Neuronal stem cell (in vitro differentiated cells): ENCODE results near the gene CLTA.

Experiments
- DNase-seq: peaks from one replicate; pipeline ENCODE4 v3.0.0-alpha.2; 2013; ENCODE audit warnings: low spot score
- H2AFZ ChIP-seq: one replicate; pipeline ENCODE4 v1.6.1; 2013; ENCODE audit warnings: mild to moderate bottlenecking, low read length, inconsistent platforms
- H2AK5ac ChIP-seq: 2 replicates; pipeline ENCODE4 v1.6.1; 2013; ENCODE audit warnings: low read depth, mild to moderate bottlenecking, inconsistent platforms, low read length, moderate library complexity, mixed read lengths
- H2BK120ac ChIP-seq: 2 replicates; pipeline ENCODE4 v1.6.1; 2013; ENCODE audit warnings: low read depth, mild to moderate bottlenecking, inconsistent platforms, low read length, moderate library complexity, mixed read lengths
- H2BK12ac ChIP-seq: one replicate; pipeline ENCODE4 v1.6.1; 2013; ENCODE audit warnings: low read length, inconsistent platforms
- H2BK15ac ChIP-seq: 2 replicates; pipeline ENCODE4 v1.6.1; 2013; ENCODE audit warnings: mild to moderate bottlenecking, low read length, inconsistent platforms, mixed read lengths
- H2BK5ac ChIP-seq: one replicate; pipeline ENCODE4 v1.6.1; 2013; ENCODE audit warnings: inconsistent platforms, mild to moderate bottlenecking, low read length, moderate library complexity
- H3K14ac ChIP-seq: one replicate; pipeline ENCODE4 v1.6.1; 2013; ENCODE audit warnings: low read length, inconsistent platforms
- H3K18ac ChIP-seq: 2 replicates; pipeline ENCODE4 v1.6.1; 2013; ENCODE audit warnings: low read length, inconsistent platforms
- H3K23ac ChIP-seq: 2 replicates; pipeline ENCODE4 v1.6.1; 2013; ENCODE audit warnings: low read depth, mild to moderate bottlenecking, mixed read lengths, low read length, inconsistent platforms; ENCODE audit not compliant: poor library complexity
- H3K27ac ChIP-seq: replicated peaks from 3 replicates; pipeline ENCODE4 v1.5.1; 2013; ENCODE audit warnings: low read length, inconsistent platforms
- H3K27me3 ChIP-seq, 3 experiments: 2 replicates each; pipeline ENCODE4 v1.6.1; 2013; ENCODE audit warnings: low read length in 3 of 3, mild to moderate bottlenecking in 2 of 3, inconsistent platforms in 1 of 3, low read depth in 1 of 3, mixed read lengths in 1 of 3, moderate library complexity in 1 of 3; ENCODE audit not compliant: control insufficient read depth in 3 of 3, insufficient read depth in 3 of 3
- H3K36me3 ChIP-seq, 2 donors: replicated peaks in 1 of 2; 2 replicates each; pipeline ENCODE4 v1.6.1; 2013; ENCODE audit warnings: low read length in 2 of 2; ENCODE audit not compliant: control insufficient read depth in 2 of 2, insufficient read depth in 2 of 2
- H3K4ac ChIP-seq: 2 replicates; pipeline ENCODE4 v1.6.1; 2013; ENCODE audit warnings: inconsistent platforms, mild to moderate bottlenecking, low read length, moderate library complexity
- H3K4me1 ChIP-seq, 2 donors: 1 replicate in 1 of 2; 2 replicates in 1 of 2; pipeline ENCODE4 v1.6.1; 2013; ENCODE audit warnings: low read length in 2 of 2, low read depth in 1 of 2; ENCODE audit not compliant: control insufficient read depth in 2 of 2, insufficient read depth in 1 of 2
- H3K4me2 ChIP-seq: one replicate; pipeline ENCODE4 v1.6.1; 2013; ENCODE audit warnings: mild to moderate bottlenecking, low read length, inconsistent platforms; ENCODE audit not compliant: insufficient read depth, poor library complexity, severe bottlenecking
- H3K4me3 ChIP-seq, 2 donors: 2 replicates each; pipeline ENCODE4 v1.5.1; 2013; ENCODE audit warnings: low read length in 2 of 2, mild to moderate bottlenecking in 2 of 2, inconsistent platforms in 1 of 2, moderate library complexity in 1 of 2
- H3K79me1 ChIP-seq: one replicate; pipeline ENCODE4 v1.6.1; 2013; ENCODE audit warnings: low read depth, mild to moderate bottlenecking, inconsistent platforms, low read length, moderate library complexity
- H3K9ac ChIP-seq: one replicate; pipeline ENCODE4 v1.6.1; 2013; ENCODE audit warnings: mild to moderate bottlenecking, low read depth, low read length, inconsistent platforms; ENCODE audit not compliant: poor library complexity
- H3K9me3 ChIP-seq, 2 donors: replicated peaks in 1 of 2; 2 replicates each; pipeline versions ENCODE3 to v1.6.1; 2013; ENCODE audit warnings: low read length in 2 of 2, mild to moderate bottlenecking in 2 of 2, inconsistent platforms in 1 of 2, low read depth in 1 of 2, mixed read lengths in 1 of 2, moderate library complexity in 1 of 2; ENCODE audit not compliant: control insufficient read depth in 2 of 2, insufficient read depth in 1 of 2
- H4K8ac ChIP-seq: one replicate; pipeline ENCODE4 v1.6.1; 2013; ENCODE audit warnings: low read depth, mild to moderate bottlenecking, inconsistent platforms, low read length, moderate library complexity
- H4K91ac ChIP-seq: one replicate; pipeline ENCODE4 v1.6.1; 2013; ENCODE audit warnings: low read length, low read depth, mild to moderate bottlenecking, inconsistent platforms; ENCODE audit not compliant: poor library complexity
- WGBS, 2 donors: extraction: QIAGEN DNeasy Blood & Tissue Kit; methylation state at CpG; one replicate each; pipeline ENCODE4 v1.1.7; 2013; ENCODE audit warnings: missing lambda C conversion rate in 2 of 2, mixed read lengths in 1 of 2; ENCODE audit not compliant: insufficient read length in 2 of 2, insufficient replicate concordance in 1 of 2; ENCODE audit errors: extremely low coverage in 2 of 2; 5-methylcytosine and 5-hydroxymethylcytosine counted together

Gene CLTA

DNA sequence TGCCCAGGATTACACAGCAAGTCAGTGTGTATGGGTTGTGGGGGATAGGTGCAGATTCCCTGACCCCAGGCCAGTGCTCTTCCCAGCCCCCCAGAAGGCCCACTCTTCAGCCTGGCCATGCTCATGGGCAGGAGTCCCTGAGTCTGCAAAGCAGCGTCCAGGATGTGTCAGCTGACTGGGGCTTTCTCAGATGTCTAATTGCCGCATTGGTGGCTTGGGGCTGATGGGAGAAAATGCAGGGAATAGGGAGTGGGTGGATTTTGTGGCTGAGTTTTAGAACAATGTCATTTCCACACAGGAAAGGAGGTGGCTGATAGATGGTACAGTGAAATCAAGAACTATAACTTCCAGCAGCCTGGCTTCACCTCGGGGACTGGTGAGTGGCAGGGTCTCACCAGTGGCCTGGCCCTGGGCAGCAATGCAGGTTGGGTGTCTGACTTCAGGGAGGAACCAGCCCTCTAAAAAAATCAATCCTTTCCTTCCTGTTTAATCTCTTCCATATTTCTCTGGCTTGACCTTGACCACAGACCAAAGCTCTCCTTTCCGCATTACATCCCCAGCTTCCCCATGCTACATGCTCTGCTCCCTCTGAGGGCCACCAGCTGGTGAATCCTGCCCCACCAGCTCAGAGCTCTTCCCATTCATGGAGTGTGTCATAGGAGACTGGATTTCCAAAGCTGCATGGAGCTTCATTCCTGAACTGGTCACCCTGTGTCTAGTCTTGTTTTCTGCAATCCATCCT is 40.0 kb upstream of the CLTA start:
- no peak overlapping the region for H2BK12ac ChIP-seq
- no peak overlapping the region for H3K23ac ChIP-seq
- no peak overlapping the region for H3K4me2 ChIP-seq
- no CpG with 5 or more reads among the region's 4 CpGs for WGBS, 2 donors
- H3K27me3 ChIP-seq, result no peaks in the 10 kb centered on the region
- no peak overlapping the region for H2AFZ ChIP-seq
- no peak overlapping the region for H3K4ac ChIP-seq
- H3K27ac ChIP-seq, result no peak overlapping the region
- no peak overlapping the region for H3K4me3 ChIP-seq
- no peak overlapping the region for H3K18ac ChIP-seq
- no peaks in the 10 kb centered on the region for H3K79me1 ChIP-seq
- peaks cover 1 to 4% of the 10 kb centered on the region in 2 donors for H3K9me3 ChIP-seq
- no peak overlapping the region for H3K14ac ChIP-seq
- H4K8ac ChIP-seq, result no peak overlapping the region
- H2BK5ac ChIP-seq, result no peak overlapping the region
- no peak overlapping the region for H2BK120ac ChIP-seq
- H3K4me1 ChIP-seq, result peaks cover 8 to 9% of the 10 kb centered on the region in 2 donors
- no peak overlapping the region for H2BK15ac ChIP-seq
- H3K9ac ChIP-seq, result no peak overlapping the region
- H3K36me3 ChIP-seq, result peaks cover 3 to 5% of the 10 kb centered on the region in 2 donors
- no peak for DNase-seq
- no peak overlapping the region for H2AK5ac ChIP-seq
- no peak overlapping the region for H4K91ac ChIP-seq

DNA sequence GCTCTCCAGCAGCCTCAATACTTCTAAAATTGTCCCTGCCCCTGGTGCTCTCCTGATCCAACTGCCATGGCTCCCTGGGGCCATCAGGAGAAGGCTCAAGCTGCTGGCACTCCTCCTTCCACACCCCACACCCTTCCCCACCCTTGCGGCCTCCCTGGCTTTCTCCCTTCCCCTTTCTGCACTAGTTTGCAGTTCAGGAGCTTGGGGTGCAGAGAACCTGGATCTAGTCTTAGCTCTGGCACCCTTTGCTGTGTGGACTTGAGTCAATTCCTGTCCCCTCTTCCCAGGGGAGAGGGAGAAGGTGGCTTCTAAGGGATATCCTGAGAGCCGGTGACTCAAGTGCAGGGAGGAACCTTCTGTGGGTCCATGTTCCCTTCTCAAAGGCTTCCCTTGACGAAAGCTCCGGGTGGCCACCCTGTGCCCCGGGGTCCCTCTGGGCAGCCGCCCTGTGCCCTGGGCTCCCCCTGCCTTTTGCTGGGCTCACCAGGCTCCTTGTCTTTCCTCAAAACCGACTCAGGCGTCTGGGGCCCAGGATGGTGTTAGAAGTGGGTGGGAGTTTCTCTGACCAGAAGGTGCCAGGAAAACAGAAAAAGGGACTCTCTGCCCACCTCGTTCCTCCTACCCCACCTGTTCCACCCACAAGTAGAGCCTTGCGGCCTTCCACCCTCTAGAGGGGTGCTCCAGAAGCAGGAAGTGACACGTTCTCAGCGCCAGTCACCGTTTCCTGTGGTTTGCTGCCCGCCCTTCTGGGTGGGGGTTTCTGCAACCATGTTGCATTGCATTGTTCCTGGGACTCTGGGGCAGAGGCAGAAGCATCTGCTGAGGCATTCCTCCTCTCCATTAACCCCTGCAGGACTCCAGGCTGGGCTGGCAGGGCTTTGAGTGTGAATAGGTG is 39.2 kb upstream of the CLTA start:
- no peak for DNase-seq
- no peak overlapping the region for H3K4me3 ChIP-seq
- no peak overlapping the region for H2BK120ac ChIP-seq
- no peak overlapping the region for H2AK5ac ChIP-seq
- no peak overlapping the region for H2BK5ac ChIP-seq
- H3K4me1 ChIP-seq, result peaks cover 8 to 9% of the 10 kb centered on the region in 2 donors
- H3K27me3 ChIP-seq, result no peaks in the 10 kb centered on the region
- no peak overlapping the region for H2BK12ac ChIP-seq
- H3K4ac ChIP-seq, result no peak overlapping the region
- H3K36me3 ChIP-seq, result peaks cover 6 to 8% of the 10 kb centered on the region in 2 donors
- no peak overlapping the region for H4K8ac ChIP-seq
- H2BK15ac ChIP-seq, result no peak overlapping the region
- peaks cover 5% of the 10 kb centered on the region in 2 donors for H3K9me3 ChIP-seq
- H3K9ac ChIP-seq, result no peak overlapping the region
- no peaks in the 10 kb centered on the region for H3K79me1 ChIP-seq
- no peak overlapping the region for H4K91ac ChIP-seq
- H3K23ac ChIP-seq, result no peak overlapping the region
- no peak overlapping the region for H2AFZ ChIP-seq
- no peak overlapping the region for H3K4me2 ChIP-seq
- H3K18ac ChIP-seq, result no peak overlapping the region
- H3K27ac ChIP-seq, result no peak overlapping the region
- no peak overlapping the region for H3K14ac ChIP-seq
- WGBS, 2 donors, result no CpG with 5 or more reads among the region's 14 CpGs

DNA sequence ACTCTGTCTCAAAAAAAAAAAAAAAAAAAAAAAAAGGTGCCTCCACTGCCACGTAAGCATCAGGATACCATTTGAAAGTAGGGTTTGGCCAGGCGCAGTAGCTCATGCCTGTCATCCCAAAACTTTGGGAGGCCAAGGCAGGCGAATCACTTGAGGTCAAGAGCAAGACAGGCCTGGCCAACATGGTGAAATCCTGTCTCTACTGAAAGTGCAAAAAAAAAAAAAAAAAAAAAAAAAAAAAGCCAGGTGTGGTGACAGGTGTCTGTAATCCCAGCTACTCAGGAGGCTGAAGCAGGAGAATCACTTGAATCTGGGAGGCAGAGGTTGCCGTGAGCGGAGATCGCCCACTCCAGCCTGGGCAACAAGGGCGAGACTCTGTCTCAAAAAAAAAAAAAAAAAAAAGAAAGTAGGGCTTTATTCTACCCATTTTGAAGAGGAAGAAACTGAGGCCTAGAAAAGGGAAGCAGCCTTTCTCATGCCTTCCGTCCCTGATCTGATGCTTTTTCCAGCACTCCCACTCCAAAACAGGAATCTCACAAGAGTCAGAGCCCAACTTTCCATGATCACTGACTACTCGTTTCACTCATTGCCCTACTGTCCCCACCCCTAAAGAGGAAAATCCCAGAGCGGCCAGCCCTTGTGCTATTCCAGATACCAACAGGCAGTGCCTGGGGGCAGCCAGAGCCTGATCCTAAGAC is 37.8 kb upstream of the CLTA start:
- Histone ChIP-seq H3K18ac (no peak overlapping the region), H3K4me1 (peaks cover 6 to 9% of the 10 kb centered on the region in 2 donors), H4K91ac (no peak overlapping the region), H3K27me3 (no peaks in the 10 kb centered on the region), H3K27ac (no peak overlapping the region), H2AK5ac (no peak overlapping the region), H3K23ac (no peak overlapping the region), H2BK15ac (no peak overlapping the region), H3K4me2 (no peak overlapping the region), H3K14ac (no peak overlapping the region), H3K4me3 (no peak overlapping the region), H3K36me3 (peaks cover 3 to 8% of the 10 kb centered on the region in 2 donors), H2AFZ (no peak overlapping the region), H2BK120ac (no peak overlapping the region), H3K9ac (no peak overlapping the region), H2BK12ac (no peak overlapping the region), H2BK5ac (no peak overlapping the region), H3K79me1 (no peaks in the 10 kb centered on the region), H4K8ac (no peak overlapping the region), H3K4ac (no peak overlapping the region), H3K9me3 (peaks cover 5 to 8% of the 10 kb centered on the region in 2 donors)
- DNase-seq, result no peak
- WGBS, 2 donors, result no CpG with 5 or more reads among the region's 10 CpGs
